Right lobe of liver (tissue), 6 donors: ENCODE results near the gene PLA2R1. TPM values are rescaled to one million over a fixed set of nuclear protein-coding genes. Genes with fewer than 3 reads are reported as not detected.

Source experiments
- ATAC-seq, 4 donors: fragments of 200-7000 bp; cut with Tn5 transposase; one replicate each; pipeline ENCODE4 v1.9.1; 2020; ENCODE audit warnings: mild to moderate bottlenecking in 4 of 4, moderate library complexity in 4 of 4
- DNase-seq, 3 donors: peaks; one replicate each; pipeline ENCODE4 v3.0.0-alpha.2; 2020
- H3K27ac ChIP-seq, 3 donors: fragments of 200-600 bp; one replicate each; pipeline ENCODE4 v1.8.0; 2022
- H3K27me3 ChIP-seq, 2 donors: fragments of 200-600 bp; one replicate each; pipeline ENCODE4 v1.8.0; 2022
- H3K36me3 ChIP-seq, 4 donors: fragments of 200-600 bp; sonication (generic) in 1 of 4; one replicate each; pipeline versions ENCODE4 v1.5.1 to v1.8.0; 2017 to 2022; ENCODE audit warnings: control low read depth in 1 of 4
- H3K4me1 ChIP-seq, 4 donors: fragments of 200-600 bp; sonication (generic) in 1 of 4; one replicate each; pipeline versions ENCODE4 v1.5.1 to v1.8.0; 2017 to 2022; ENCODE audit warnings: control low read depth in 1 of 4
- H3K4me3 ChIP-seq, 3 donors: fragments of 200-600 bp; one replicate each; pipeline ENCODE4 v1.8.0; 2022
- H3K9me3 ChIP-seq, 4 donors: fragments of 200-600 bp; sonication (generic) in 1 of 4; one replicate each; pipeline versions ENCODE4 v1.5.1 to v1.8.0; 2017 to 2022; ENCODE audit warnings: control low read depth in 1 of 4
- CTCF ChIP-seq, 4 donors: fragments of 200-600 bp in 3 of 4; fragments of 450-650 bp in 1 of 4; IDR thresholded peaks; one replicate each; pipeline versions ENCODE4 v1.5.1 to v1.8.0; 2016 to 2022; ENCODE audit warnings: antibody characterized with exemption in 4 of 4, mild to moderate bottlenecking in 2 of 4
- POLR2A ChIP-seq: fragments of 450-650 bp; IDR thresholded peaks from one replicate; pipeline ENCODE4 v1.6.1; 2017; ENCODE audit warnings: antibody characterized with exemption, mild to moderate bottlenecking
- WGBS: methylation state at CpG from one replicate; pipeline ENCODE4 v1.1.6; 2018; ENCODE audit warnings: low coverage, low lambda C conversion rate; ENCODE audit not compliant: insufficient coverage; ENCODE audit errors: missing lambda C conversion rate; 5-methylcytosine and 5-hydroxymethylcytosine counted together
- intact Hi-C, 2 donors: fragments of 100-400 bp; cut with DNase I; formaldehyde crosslinking; loops; one replicate each; pipeline versions ENCODE4 v1.11.2 to v1.14.1; 2022
- total RNA-seq, 6 experiments: library from RNA; depleted of rRNA in 2 of 6; stranded (reverse); fragments of >200 nt in 2 of 6; fragmentation: NEBNext Ultra II Directional in 3 of 6; extraction: Animal tissue kit (Norgen Biotek cat#: 25700) in 3 of 6; gene quantifications; one replicate each; pipeline versions ENCODE4 v1.1.0 to v1.2.4, GENCODE V29; 2016 to 2023
- donor health status: DM: no; HTN: yes; CAD: no.
- donor health status: DM: no; HTN: no; CAD: no.
- donor health status: DM: no; HTN: no; CAD: no.
- donor health status: DM: no; HTN: yes; CAD: no.
- donor health status: DM: no; HTN: yes; CAD: no.

Gene PLA2R1
- total RNA-seq, 6 experiments from 2014 or later, result 0.70 to 1.6 (median 0.97) TPM

DNA sequence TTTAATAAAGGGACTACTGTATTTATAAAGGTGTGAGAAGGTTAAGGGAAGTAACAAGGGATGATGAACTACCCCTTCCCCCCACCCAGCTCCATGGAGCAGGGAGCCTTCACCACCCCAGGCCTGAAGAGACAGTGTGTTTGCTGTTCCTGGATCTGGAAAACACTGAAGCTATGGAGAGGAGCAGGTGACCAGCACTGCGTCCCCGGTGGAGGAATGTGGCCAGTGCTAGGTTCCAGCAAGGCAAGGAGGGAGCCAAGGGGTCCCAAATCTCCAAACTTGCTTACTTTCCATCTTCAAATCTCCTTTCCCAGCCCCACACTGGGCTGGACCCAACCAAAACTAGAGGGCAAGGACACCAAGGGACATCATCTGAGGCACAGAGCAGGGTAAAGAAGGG is 135.7 kb downstream of the PLA2R1 start:
- TF ChIP-seq POLR2A, result no peak
- TF ChIP-seq CTCF (IDR thresholded peaks at IDR 0.05), result no peak
- WGBS, result no CpG with 5 or more reads among the region's 2 CpGs
- no peak for DNase-seq
- Histone ChIP-seq H3K27me3 (no peaks in the 10 kb centered on the region), H3K9me3 (no peaks in the 10 kb centered on the region), H3K4me3 (no peak overlapping the region), H3K4me1 (no peaks in the 10 kb centered on the region), H3K36me3 (no peaks in the 10 kb centered on the region), H3K27ac (no peak overlapping the region)
- intact Hi-C loops, result no loop called here
- ATAC-seq, result no peak

GRCh38 chr2:159925975-159926374 is 136.4 kb downstream of the PLA2R1 start:
- H3K36me3 ChIP-seq, result no peaks in the 10 kb centered on the region
- H3K27ac ChIP-seq, result no peak overlapping the region
- H3K4me3 ChIP-seq, result no peak overlapping the region
- ATAC-seq, result no peak
- H3K27me3 ChIP-seq, result no peaks in the 10 kb centered on the region
- DNase-seq, result no peak
- no peak for TF ChIP-seq POLR2A
- TF ChIP-seq CTCF (IDR thresholded peaks at IDR 0.05), result no peak
- intact Hi-C loops, result no loop called here
- no peaks in the 10 kb centered on the region for H3K9me3 ChIP-seq
- 70% methylated on average over 3 of the region's 3 CpGs for WGBS
- H3K4me1 ChIP-seq, result no peaks in the 10 kb centered on the region

DNA sequence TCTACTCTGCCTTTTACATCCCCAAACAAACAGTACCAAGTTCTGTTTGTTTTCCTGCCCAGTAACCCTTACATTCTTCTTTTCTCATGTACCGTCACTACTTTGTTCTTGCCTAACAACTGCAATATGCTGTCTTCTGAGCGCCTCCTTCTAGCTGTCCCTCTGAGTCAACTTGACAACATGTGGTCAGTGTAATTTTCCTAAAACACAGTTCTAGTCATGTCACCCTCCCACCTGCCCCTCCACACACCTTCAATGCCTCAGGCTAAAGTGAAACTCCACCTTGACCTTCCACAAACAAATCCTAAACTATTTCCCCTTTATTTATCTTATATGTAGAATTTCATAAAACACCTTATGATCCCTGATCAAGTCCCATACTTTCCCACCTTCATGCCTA is 139.9 kb downstream of the PLA2R1 start:
- Histone ChIP-seq H3K27ac (no peak overlapping the region), H3K36me3 (no peaks in the 10 kb centered on the region), H3K4me1 (no peaks in the 10 kb centered on the region), H3K9me3 (no peaks in the 10 kb centered on the region), H3K27me3 (no peaks in the 10 kb centered on the region), H3K4me3 (no peak overlapping the region)
- intact Hi-C loops, result no loop called here
- TF ChIP-seq POLR2A, result no peak
- TF ChIP-seq CTCF (IDR thresholded peaks at IDR 0.05), result no peak
- 78% methylated on average over 2 of the region's 2 CpGs for WGBS
- no peak for DNase-seq
- no peak for ATAC-seq

GRCh38 chr2:159921752-159922404 is 140.5 kb downstream of the PLA2R1 start:
- intact Hi-C loops, result no loop called here
- TF ChIP-seq POLR2A, result no peak
- peak; percentile 53 to 84 (median 68) for TF ChIP-seq CTCF (IDR thresholded peaks at IDR 0.05)
- Histone ChIP-seq H3K4me1 (no peaks in the 10 kb centered on the region), H3K27me3 (no peaks in the 10 kb centered on the region), H3K9me3 (no peaks in the 10 kb centered on the region), H3K27ac (no peak overlapping the region), H3K36me3 (no peaks in the 10 kb centered on the region), H3K4me3 (no peak overlapping the region)
- DNase-seq, result peak; percentile 77 to 81 (median 80)
- 41% methylated on average over 7 of the region's 17 CpGs for WGBS
- ATAC-seq, result peak; percentile 96 to 98 (median 96)
